GM12878 (cell line): ENCODE results near the gene NEAT1. TPM values are rescaled to one million over a fixed set of nuclear protein-coding genes. Genes with fewer than 3 reads are reported as not detected.

Experiments used
- ATAC-seq: fragments of 200-7000 bp; cut with Tn5 transposase; 3 replicates; pipeline ENCODE4 v1.9.1; 2020; ENCODE audit warnings: mild to moderate bottlenecking, moderate library complexity
- BruUV-seq: library from RNA; stranded (reverse); fragments of 400-500 nt; replicated peaks from 2 replicates; lab custom pipeline; 2021; lab: Mats Ljungman, UMichigan
- CTCF ChIA-PET: fragments of 300-600 bp; sonication (Branson Sonifier 250); formaldehyde crosslinking; extraction: SDS; loops from one replicate; lab custom pipeline; 2021; ENCODE audit warnings: inconsistent platforms; lab: Yijun Ruan, JAX
- POLR2A ChIA-PET: fragments of 350-600 bp; formaldehyde crosslinking; extraction: SDS; loops from one replicate; lab custom pipeline; 2021; ENCODE audit warnings: inconsistent platforms; lab: Charles Lee
- RAD21 ChIA-PET: fragments of 300-600 bp; sonication (Branson Sonifier 250); formaldehyde crosslinking; loops from one replicate; lab custom pipeline; 2023; ENCODE audit warnings: antibody characterized with exemption; ENCODE audit not compliant: unreplicated experiment; lab: Charles Lee
- SMC1A ChIA-PET: fragments of 300-600 bp; sonication (Branson Sonifier 250); formaldehyde crosslinking; loops from one replicate; lab custom pipeline; 2023; ENCODE audit not compliant: unreplicated experiment, uncharacterized antibody; lab: Charles Lee
- DNase-seq: peaks from one replicate; pipeline ENCODE4 v3.0.0-alpha.2; 2011; ENCODE audit warnings: low read depth, low spot score
- FAIRE-seq: peaks from 3 replicates; lab custom pipeline; 2011; peaks lifted over from hg19 to GRCh38; lab: Jason Lieb, UNC
- H2AFZ ChIP-seq: 2 replicates; pipeline ENCODE4 v1.6.0; 2011; ENCODE audit warnings: low read depth, low read length, control low read depth; ENCODE audit not compliant: control insufficient read depth
- H3K27ac ChIP-seq: 2 replicates; pipeline ENCODE4 v1.5.1; 2011; ENCODE audit warnings: control low read depth; ENCODE audit not compliant: control insufficient read depth, insufficient read depth
- H3K27me3 ChIP-seq, 2 experiments: replicated peaks in 1 of 2; 2 replicates each; pipeline versions ENCODE4 v1.6.0 to v1.6.1; 2011; ENCODE audit warnings: low read length in 1 of 2; ENCODE audit not compliant: control insufficient read depth in 2 of 2, insufficient read depth in 2 of 2
- H3K36me3 ChIP-seq, 2 experiments: 2 replicates each; pipeline ENCODE4 v1.5.1; 2011; ENCODE audit warnings: low read length in 1 of 2; ENCODE audit not compliant: control insufficient read depth in 2 of 2, insufficient read depth in 2 of 2
- H3K4me1 ChIP-seq: 2 replicates; pipeline ENCODE4 v1.6.1; 2011; ENCODE audit warnings: mild to moderate bottlenecking, low read length, moderate library complexity, mixed read lengths; ENCODE audit not compliant: control insufficient read depth, insufficient read depth
- H3K4me2 ChIP-seq: 2 replicates; pipeline ENCODE4 v1.6.0; 2011; ENCODE audit warnings: control low read depth; ENCODE audit not compliant: control insufficient read depth, insufficient read depth
- H3K4me3 ChIP-seq: fragments of 200-600 bp; sonication (generic); 2 replicates; pipeline ENCODE4 v1.5.1; 2016
- H3K79me2 ChIP-seq: 2 replicates; pipeline ENCODE4 v1.6.0; 2011; ENCODE audit warnings: low read length; ENCODE audit not compliant: control insufficient read depth, insufficient read depth
- H3K9ac ChIP-seq: 2 replicates; pipeline ENCODE4 v1.8.0; 2011; ENCODE audit warnings: low read length, control low read depth, mixed read lengths; ENCODE audit not compliant: control insufficient read depth, insufficient read depth
- H3K9me3 ChIP-seq: replicated peaks from 3 replicates; pipeline ENCODE4 v1.5.1; 2011; ENCODE audit warnings: mild to moderate bottlenecking, low read length; ENCODE audit not compliant: control insufficient read depth, insufficient read depth
- H4K20me1 ChIP-seq: 2 replicates; pipeline ENCODE4 v1.6.0; 2011; ENCODE audit not compliant: control insufficient read depth, insufficient read depth
- CREB1 ChIP-seq: IDR thresholded peaks from 2 replicates; pipeline ENCODE4 v1.6.1; 2012; ENCODE audit warnings: low read depth, mild to moderate bottlenecking, inconsistent platforms
- GATAD2B ChIP-seq: fragments of 450-650 bp; conservative IDR thresholded peaks from 2 replicates; pipeline ENCODE4 v1.6.1; 2017; ENCODE audit warnings: low read depth, mild to moderate bottlenecking, moderate library complexity
- WGBS: methylation state at CpG from one replicate; pipeline ENCODE4 v1.1.6; 2016; ENCODE audit warnings: low lambda C conversion rate; ENCODE audit not compliant: insufficient replicate concordance, insufficient coverage; ENCODE audit errors: missing lambda C conversion rate; 5-methylcytosine and 5-hydroxymethylcytosine counted together
- in situ Hi-C: fragments of 300-500 bp; cut with MboI; formaldehyde crosslinking; loops from 9 replicates; pipeline ENCODE4 v1.14.3; 2018; ENCODE audit warnings: mixed read lengths
- intact Hi-C: fragments of 100-400 bp; cut with micrococcal nuclease; formaldehyde crosslinking; loops from one replicate; pipeline ENCODE4 v1.14.2; 2022; ENCODE audit not compliant: unreplicated experiment
- polyA plus RNA-seq, 11 experiments: library from polyadenylated mRNA; depleted of rRNA in 4 of 11; unstranded in 6 of 11; stranded (reverse) in 5 of 11; fragments of >200 nt; fragmentation: Nextera tagmentation in 4 of 11; fragmentation: Illumina TruSeq in 1 of 11; extraction: Ambion mirVana in 4 of 11; extraction: Trizol in 1 of 11; gene quantifications; 1 replicate in 1 of 11; 2 replicates in 10 of 11; pipeline versions ENCODE4 v1.2.1 to v1.2.3, GENCODE V29; 2011 to 2016; ENCODE audit warnings: inconsistent platforms in 2 of 11, missing spikeins in 2 of 11, low read depth in 1 of 11
- total RNA-seq, 4 experiments: library from RNA; depleted of rRNA in 3 of 4; stranded (reverse); fragments of >200 nt in 3 of 4; fragmentation: Illumina TruSeq in 1 of 4; extraction: Trizol in 1 of 4; gene quantifications; 2 replicates each; pipeline versions ENCODE4 v1.2.1 to v1.2.3, GENCODE V29; 2013 to 2021

Gene NEAT1
- total and polyA plus RNA-seq, 10 of the 15 experiments (the other 5 are each of a cell fraction or from before 2014, with no cell fraction given) = 13.6 to 328 (median 69.4) TPM

GRCh38 chr11:65478388-65479183 lies 56.0 kb downstream of the NEAT1 start:
- FAIRE-seq = no peak
- no TSS peak for BruUV-seq

More at GRCh38 chr11:65478388-65479183, 56.0 kb downstream of the NEAT1 start:
- no peak for TF ChIP-seq CREB1
- TF ChIP-seq GATAD2B = 0 out of 2 replicates have a peak, but pooled peaks have one; percentile 50
- SMC1A ChIA-PET = interaction anchor here (1.3 to 13.3 kb wide), 6 partner anchors 10 to 64 kb away, joined by 3 to 481 read pairs (median 18); partner anchors contain the start of gene MALAT1
- H3K79me2 ChIP-seq = peaks cover 26% of the 10 kb centered on the region
- ATAC-seq (no peak), DNase-seq (no peak)
- WGBS = 92% methylated on average over 31 of the region's 33 CpGs
- no peak overlapping the region; the same call in none of the 2 replicates for H3K27ac ChIP-seq
- no peaks in the 10 kb centered on the region for H4K20me1 ChIP-seq
- peak overlapping the region; percentile 53 for H3K9ac ChIP-seq
- H2AFZ ChIP-seq = no peak overlapping the region
- no peaks in the 10 kb centered on the region for H3K36me3 ChIP-seq
- in situ Hi-C loops (no loop called here), intact Hi-C loops (no loop called here)
- CTCF ChIA-PET = interaction anchor here (1.0 to 14.2 kb wide), 9 partner anchors 7 to 465 kb away, joined by 3 to 728 read pairs (median 5); partner anchors contain the start of genes ARL2 and MALAT1
- peaks cover 19% of the 10 kb centered on the region for H3K4me1 ChIP-seq
- no peaks in the 10 kb centered on the region for H3K27me3 ChIP-seq
- POLR2A ChIA-PET = interaction anchor here (0.8 to 8.0 kb wide), 13 partner anchors 13 to 66 kb away, joined by 3 to 429 read pairs (median 6); partner anchors contain the start of genes MALAT1 and NEAT1
- H3K4me3 ChIP-seq = no peak overlapping the region
- peak overlapping the region; percentile 31; the same call in 1 of the 2 replicates for H3K4me2 ChIP-seq
- no peaks in the 10 kb centered on the region for H3K9me3 ChIP-seq
- RAD21 ChIA-PET = interaction anchor here (0.9 to 6.4 kb wide), 7 partner anchors 7 to 61 kb away, joined by 3 to 208 read pairs (median 11); partner anchors contain the start of gene MALAT1
